ENCODE data around the gene SLC39A11. TPM values are rescaled to one million over a fixed set of nuclear protein-coding genes. Genes with fewer than 3 reads are reported as not detected.

The SLC39A11 gene
- total and polyA plus RNA-seq, 2 of the 13 experiments (the other 11 are each of a cell fraction or from before 2014, with no cell fraction given): 17.2 to 31.5 TPM

DNA sequence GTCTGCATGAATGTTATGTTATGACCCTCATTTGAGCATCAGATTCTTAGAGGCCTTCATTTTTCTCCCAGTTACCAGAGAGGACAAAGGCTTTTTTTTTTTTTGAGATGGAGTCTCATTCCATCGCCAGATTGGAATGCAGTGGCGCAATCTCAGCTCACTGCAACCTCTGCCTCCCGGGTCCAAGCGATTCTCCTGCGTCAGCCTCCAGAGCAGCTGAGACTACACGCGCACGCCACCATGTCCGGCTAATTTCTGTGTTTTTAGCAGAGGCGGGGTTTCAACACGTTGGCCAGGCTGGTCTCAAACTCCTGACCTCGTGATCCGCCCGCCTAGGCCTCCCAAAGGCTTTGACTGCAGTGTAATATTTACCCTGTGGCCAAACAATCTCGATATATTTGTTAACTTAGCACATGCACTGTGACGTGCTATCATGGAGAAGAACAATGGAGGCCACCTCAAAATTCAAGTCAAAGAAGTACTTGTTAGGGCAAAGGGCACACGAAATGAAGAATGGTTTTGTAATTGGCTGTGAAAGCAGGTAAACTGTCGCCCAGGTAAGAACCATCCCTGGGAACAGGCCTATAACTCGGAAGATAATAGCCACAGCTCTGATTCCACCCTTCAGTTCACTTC is 303.4 kb downstream of the SLC39A11 start (continued):
- TF ChIP-seq, protein P1, sequence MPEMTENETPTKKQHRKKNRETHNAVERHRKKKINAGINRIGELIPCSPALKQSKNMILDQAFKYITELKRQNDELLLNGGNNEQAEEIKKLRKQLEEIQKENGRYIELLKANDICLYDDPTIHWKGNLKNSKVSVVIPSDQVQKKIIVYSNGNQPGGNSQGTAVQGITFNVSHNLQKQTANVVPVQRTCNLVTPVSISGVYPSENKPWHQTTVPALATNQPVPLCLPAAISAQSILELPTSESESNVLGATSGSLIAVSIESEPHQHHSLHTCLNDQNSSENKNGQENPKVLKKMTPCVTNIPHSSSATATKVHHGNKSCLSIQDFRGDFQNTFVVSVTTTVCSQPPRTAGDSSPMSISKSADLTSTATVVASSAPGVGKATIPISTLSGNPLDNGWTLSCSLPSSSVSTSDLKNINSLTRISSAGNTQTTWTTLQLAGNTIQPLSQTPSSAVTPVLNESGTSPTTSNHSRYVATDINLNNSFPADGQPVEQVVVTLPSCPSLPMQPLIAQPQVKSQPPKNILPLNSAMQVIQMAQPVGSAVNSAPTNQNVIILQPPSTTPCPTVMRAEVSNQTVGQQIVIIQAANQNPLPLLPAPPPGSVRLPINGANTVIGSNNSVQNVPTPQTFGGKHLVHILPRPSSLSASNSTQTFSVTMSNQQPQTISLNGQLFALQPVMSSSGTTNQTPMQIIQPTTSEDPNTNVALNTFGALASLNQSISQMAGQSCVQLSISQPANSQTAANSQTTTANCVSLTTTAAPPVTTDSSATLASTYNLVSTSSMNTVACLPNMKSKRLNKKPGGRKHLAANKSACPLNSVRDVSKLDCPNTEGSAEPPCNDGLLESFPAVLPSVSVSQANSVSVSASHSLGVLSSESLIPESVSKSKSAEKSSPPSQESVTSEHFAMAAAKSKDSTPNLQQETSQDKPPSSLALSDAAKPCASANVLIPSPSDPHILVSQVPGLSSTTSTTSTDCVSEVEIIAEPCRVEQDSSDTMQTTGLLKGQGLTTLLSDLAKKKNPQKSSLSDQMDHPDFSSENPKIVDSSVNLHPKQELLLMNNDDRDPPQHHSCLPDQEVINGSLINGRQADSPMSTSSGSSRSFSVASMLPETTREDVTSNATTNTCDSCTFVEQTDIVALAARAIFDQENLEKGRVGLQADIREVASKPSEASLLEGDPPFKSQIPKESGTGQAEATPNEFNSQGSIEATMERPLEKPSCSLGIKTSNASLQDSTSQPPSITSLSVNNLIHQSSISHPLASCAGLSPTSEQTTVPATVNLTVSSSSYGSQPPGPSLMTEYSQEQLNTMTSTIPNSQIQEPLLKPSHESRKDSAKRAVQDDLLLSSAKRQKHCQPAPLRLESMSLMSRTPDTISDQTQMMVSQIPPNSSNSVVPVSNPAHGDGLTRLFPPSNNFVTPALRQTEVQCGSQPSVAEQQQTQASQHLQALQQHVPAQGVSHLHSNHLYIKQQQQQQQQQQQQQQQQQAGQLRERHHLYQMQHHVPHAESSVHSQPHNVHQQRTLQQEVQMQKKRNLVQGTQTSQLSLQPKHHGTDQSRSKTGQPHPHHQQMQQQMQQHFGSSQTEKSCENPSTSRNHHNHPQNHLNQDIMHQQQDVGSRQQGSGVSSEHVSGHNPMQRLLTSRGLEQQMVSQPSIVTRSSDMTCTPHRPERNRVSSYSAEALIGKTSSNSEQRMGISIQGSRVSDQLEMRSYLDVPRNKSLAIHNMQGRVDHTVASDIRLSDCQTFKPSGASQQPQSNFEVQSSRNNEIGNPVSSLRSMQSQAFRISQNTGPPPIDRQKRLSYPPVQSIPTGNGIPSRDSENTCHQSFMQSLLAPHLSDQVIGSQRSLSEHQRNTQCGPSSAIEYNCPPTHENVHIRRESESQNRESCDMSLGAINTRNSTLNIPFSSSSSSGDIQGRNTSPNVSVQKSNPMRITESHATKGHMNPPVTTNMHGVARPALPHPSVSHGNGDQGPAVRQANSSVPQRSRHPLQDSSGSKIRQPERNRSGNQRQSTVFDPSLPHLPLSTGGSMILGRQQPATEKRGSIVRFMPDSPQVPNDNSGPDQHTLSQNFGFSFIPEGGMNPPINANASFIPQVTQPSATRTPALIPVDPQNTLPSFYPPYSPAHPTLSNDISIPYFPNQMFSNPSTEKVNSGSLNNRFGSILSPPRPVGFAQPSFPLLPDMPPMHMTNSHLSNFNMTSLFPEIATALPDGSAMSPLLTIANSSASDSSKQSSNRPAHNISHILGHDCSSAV (CRISPR knock-in tag; IDR thresholded peaks at IDR 0.05; ENCODE audit: borderline replicate concordance): no peak
- TF ChIP-seq, protein P2, sequence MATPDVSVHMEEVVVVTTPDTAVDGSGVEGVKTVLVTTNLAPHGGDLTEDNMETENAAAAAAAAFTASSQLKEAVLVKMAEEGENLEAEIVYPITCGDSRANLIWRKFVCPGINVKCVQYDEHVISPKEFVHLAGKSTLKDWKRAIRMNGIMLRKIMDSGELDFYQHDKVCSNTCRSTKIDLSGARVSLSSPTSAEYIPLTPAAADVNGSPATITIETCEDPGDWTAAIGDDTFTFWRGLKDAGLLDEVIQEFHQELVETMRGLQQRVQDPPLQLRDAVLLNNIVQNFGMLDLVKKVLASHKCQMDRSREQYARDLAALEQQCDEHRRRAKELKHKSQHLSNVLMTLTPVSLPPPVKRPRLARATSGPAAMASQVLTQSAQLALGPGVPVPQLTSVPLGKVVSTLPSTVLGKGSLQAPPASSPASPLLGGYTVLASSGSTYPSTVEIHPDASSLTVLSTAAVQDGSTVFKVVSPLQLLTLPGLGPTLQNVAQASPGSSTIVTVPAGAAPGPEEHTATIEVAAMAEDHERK (CRISPR knock-in tag; IDR thresholded peaks at IDR 0.05; ENCODE audit: low read depth): no peak
- TF ChIP-seq POGZ (CRISPR knock-in tag; IDR thresholded peaks at IDR 0.05) (peak; percentile 47; the same call in 1 of the 2 replicates), PAX8 (CRISPR knock-in tag; IDR thresholded peaks at IDR 0.05; ENCODE audit: borderline replicate concordance) (no peak), NCOA2 (CRISPR knock-in tag; IDR thresholded peaks at IDR 0.05) (no peak; the same call in 1 of the 2 replicates), ATAD3A (CRISPR knock-in tag; IDR thresholded peaks at IDR 0.05) (no peak)
- TF ChIP-seq, protein P3, sequence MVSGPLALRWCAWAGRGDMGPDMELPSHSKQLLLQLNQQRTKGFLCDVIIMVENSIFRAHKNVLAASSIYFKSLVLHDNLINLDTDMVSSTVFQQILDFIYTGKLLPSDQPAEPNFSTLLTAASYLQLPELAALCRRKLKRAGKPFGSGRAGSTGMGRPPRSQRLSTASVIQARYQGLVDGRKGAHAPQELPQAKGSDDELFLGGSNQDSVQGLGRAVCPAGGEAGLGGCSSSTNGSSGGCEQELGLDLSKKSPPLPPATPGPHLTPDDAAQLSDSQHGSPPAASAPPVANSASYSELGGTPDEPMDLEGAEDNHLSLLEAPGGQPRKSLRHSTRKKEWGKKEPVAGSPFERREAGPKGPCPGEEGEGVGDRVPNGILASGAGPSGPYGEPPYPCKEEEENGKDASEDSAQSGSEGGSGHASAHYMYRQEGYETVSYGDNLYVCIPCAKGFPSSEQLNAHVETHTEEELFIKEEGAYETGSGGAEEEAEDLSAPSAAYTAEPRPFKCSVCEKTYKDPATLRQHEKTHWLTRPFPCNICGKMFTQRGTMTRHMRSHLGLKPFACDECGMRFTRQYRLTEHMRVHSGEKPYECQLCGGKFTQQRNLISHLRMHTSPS (CRISPR knock-in tag; IDR thresholded peaks at IDR 0.05; ENCODE audit: low read depth): no peak
- TF ChIP-seq, protein P4, sequence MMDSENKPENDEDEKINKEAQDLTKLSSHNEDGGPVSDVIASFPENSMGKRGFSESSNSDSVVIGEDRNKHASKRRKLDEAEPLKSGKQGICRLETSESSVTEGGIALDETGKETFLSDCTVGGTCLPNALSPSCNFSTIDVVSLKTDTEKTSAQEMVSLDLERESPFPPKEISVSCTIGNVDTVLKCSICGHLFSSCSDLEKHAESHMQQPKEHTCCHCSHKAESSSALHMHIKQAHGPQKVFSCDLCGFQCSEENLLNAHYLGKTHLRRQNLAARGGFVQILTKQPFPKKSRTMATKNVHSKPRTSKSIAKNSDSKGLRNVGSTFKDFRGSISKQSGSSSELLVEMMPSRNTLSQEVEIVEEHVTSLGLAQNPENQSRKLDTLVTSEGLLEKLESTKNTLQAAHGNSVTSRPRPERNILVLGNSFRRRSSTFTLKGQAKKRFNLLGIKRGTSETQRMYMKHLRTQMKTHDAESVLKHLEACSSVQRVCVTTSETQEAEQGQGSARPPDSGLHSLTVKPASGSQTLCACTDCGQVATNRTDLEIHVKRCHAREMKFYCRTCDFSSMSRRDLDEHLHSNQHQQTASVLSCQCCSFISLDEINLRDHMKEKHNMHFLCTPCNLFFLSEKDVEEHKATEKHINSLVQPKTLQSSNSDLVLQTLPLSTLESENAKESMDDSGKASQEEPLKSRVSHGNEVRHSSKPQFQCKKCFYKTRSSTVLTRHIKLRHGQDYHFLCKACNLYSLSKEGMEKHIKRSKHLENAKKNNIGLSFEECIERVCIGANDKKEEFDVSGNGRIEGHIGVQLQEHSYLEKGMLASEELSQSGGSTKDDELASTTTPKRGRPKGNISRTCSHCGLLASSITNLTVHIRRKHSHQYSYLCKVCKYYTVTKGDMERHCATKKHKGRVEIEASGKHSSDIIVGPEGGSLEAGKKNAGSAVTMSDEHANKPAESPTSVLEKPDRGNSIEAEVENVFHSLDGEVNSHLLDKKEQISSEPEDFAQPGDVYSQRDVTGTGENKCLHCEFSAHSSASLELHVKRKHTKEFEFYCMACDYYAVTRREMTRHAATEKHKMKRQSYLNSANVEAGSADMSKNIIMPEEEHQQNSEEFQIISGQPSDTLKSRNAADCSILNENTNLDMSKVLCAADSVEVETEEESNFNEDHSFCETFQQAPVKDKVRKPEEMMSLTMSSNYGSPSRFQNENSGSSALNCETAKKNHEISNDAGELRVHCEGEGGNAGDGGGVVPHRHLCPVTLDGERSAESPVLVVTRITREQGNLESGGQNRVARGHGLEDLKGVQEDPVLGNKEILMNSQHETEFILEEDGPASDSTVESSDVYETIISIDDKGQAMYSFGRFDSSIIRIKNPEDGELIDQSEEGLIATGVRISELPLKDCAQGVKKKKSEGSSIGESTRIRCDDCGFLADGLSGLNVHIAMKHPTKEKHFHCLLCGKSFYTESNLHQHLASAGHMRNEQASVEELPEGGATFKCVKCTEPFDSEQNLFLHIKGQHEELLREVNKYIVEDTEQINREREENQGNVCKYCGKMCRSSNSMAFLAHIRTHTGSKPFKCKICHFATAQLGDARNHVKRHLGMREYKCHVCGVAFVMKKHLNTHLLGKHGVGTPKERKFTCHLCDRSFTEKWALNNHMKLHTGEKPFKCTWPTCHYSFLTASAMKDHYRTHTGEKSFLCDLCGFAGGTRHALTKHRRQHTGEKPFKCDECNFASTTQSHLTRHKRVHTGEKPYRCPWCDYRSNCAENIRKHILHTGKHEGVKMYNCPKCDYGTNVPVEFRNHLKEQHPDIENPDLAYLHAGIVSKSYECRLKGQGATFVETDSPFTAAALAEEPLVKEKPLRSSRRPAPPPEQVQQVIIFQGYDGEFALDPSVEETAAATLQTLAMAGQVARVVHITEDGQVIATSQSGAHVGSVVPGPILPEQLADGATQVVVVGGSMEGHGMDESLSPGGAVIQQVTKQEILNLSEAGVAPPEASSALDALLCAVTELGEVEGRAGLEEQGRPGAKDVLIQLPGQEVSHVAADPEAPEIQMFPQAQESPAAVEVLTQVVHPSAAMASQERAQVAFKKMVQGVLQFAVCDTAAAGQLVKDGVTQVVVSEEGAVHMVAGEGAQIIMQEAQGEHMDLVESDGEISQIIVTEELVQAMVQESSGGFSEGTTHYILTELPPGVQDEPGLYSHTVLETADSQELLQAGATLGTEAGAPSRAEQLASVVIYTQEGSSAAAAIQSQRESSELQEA (CRISPR knock-in tag; IDR thresholded peaks at IDR 0.05; ENCODE audit: not compliant biosample characterization): no peak

Measured in HepG2 (cell line).